ENCODE data around the gene LMBR1. TPM values are rescaled to one million over a fixed set of nuclear protein-coding genes. Genes with fewer than 3 reads are reported as not detected.
"Not testable (repeated sequence)": the region's sequence is repeated elsewhere in the genome, so short reads cannot be mapped to it uniquely, and the experiment has no call there.

LMBR1 gene
- total RNA-seq, 1 donor from 2014 or later: 45.0 TPM

DNA sequence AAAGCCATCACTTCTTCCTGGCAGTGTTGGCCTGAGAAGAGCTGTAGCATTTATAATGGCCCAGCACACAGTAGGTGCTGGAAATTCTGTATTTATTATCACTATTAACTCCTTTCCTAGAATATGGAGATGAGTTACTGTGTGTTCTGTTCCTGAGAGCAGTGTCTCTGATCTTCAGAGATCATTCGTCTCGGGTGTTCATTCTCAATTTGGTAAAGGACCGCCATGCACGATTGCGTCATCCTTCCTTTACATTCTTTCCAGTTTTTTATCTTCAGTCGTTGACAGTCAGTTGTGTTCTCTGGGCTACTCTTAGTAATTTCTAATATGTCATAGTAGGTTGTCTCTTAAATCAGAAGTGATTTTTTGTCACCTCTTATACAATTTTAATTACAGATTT, 233.8 kb downstream of the LMBR1 start:
- DNase-seq (ENCODE audit: low read depth): no peak

DNA sequence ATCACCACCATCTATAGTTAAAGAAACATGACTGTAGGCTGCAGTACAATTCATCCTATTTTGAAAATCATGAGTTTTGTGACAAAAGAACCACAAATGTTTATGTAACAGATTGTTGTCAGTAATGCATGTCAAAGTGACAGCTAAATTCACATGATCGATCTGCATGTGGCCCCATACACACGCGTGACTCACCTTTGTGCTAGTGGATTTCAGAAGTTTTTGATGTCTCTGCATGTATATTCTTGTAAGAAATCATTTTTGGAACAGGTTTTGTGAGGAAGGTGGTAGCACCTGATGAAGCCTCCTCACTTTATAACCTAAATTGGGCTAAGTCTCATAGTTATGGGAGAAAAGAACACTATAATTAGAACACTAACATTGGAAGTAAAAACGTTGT, 235.3 kb downstream of the LMBR1 start:
- no peak for DNase-seq (ENCODE audit: low read depth)

DNA sequence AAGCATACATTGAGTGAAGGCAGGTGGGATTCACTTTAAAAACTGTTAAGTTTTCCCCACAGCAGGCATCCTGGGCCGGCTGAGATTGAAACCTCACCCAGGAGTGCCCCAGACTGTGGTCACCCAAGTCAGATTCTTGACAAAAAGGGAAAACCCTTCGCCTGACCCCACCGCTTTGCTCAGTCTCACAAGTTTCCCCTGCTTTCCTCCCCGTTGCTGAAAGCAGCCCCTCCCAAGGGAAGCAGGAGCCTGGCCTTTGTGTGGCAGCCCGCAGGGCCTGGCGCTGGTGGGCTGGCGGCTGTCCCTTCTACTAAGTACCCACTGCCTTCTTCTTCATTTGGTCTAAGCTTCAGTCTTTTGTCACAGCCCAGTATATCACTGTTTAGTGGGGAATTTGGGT, 236.4 kb downstream of the LMBR1 start:
- no peak for DNase-seq (ENCODE audit: low read depth)

- DNase-seq (ENCODE audit: low read depth): no peak
Measured at GRCh38 chr7:156655983-156656382, 237.0 kb downstream of the LMBR1 start.

GRCh38 chr7:156655251-156655650, 237.7 kb downstream of the LMBR1 start:
- no peak for DNase-seq (ENCODE audit: low read depth)

DNA sequence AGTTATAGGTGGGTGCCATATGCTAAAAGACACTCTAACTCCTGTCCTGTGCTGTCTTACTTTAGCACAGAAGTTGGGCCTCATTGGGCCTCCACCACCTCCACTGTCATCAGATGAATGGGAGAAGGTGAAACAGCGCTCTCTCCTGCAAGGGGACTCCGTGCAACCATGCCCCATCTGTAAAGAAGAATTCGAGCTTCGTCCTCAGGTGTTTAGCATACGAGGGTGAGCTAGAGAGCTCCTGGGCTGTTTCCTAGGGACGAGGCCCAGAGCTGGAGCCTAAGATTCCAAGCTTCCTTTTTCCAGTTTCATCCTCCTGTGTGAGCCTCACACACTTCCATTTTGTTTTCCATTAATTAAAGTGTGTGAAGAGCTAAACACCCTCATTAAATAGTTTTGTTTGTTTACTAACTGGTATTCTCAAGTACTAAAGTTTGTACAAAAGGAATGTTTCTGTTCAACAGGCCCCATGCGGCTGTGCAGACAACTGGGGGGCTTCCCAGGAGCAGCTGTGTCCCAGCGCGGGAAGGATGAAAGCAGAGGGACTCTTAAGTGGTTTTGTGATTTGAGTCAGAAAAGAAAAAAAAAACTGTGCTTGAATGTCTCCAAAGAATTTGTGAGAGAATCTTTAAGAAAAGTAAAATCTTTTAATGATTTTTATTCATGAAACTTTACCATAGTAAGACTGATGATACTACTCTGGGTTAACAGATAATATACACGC, 238.3 kb downstream of the LMBR1 start:
- no peak for DNase-seq (ENCODE audit: low read depth)

DNA sequence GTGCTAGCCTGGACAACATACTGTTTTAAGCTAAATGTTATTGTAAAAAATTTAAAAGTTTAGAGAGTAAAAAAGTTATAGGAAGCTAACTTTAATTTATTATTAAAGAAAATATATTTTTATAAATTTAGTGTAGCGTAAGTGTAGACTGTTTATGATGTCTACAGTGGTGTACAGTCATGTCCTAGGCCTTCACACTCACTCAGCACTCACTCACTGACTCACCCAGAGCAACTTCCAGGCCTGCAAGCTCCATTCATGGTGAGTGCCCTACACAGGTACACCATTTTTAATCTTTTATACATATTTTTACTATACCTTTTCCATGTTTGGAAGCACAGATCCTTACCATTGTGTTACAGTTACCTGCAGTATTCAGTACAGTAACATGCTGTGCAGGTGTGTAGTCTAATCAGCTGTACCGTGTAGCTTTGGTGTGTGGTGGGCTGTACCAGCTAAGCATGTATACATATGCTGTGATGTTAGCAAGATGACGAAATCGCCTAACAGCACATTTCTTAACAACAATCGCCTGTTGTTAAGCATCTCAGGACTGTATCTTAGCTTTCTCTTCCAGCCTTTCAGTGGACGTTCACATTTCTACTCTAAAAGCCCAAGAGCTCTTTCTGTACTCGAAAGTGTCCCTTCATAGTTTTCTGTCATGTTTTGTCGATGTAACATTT, 240.0 kb downstream of the LMBR1 start:
- no peak for DNase-seq (ENCODE audit: low read depth)

DNA sequence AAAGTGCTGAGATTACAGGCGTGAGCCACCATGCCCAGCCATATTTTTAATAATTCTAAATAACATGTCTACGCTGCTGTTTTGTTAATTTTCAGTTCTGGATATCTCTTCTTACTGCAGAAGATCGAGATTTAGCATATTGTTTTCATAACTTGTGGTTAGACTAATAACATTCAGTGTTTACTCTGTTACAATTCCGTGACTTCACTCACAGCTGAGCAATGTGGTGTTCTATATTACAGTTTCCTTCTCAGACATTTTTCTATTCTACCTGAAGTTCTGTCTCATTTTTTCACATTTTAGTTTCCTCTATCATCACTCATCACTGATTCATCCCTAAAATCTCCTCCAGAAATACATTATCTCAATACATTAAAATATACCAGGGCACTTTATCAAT, 241.5 kb downstream of the LMBR1 start:
- DNase-seq (ENCODE audit: low read depth): no peak

DNA sequence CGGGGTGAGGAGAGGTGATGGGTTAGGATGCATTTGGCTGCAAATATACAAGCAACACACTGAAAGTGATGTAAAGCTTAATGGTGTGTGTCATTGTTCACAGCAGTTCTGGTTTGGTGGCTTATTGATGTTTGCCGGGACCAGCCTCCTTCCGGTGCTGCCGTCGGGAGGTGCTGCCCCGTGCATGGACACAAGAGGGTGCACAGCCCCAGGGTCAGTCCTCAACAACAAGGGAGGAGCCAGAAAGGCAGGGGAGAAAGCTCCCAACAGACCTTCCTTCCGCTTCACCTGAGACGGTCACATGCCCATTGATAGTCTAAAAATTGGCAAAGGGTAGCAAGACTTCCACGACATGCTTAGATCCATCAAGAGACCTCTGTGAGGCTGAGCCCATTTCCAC, 242.9 kb downstream of the LMBR1 start:
- DNase-seq (ENCODE audit: low read depth): peak; percentile 41

DNA sequence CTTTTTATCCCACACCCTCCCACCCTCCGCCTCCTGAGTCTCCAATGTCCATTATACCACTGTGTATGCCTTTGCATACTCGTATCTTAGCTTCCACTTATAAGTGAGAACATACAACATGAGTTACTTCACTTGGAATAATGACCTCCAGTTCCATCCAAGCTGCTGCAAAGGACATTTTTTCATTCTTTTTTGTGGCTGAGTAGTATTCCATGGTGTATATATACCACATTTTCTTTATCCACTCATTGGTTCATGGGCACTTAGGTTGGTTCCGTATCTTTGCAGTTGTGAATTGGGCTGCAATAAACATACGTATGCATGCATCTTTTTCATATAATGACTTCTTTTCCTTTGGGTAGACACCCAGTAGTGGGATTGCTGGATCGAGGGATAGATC, 245.7 kb downstream of the LMBR1 start:
- not testable (repeated sequence) for DNase-seq (ENCODE audit: low read depth)

DNA sequence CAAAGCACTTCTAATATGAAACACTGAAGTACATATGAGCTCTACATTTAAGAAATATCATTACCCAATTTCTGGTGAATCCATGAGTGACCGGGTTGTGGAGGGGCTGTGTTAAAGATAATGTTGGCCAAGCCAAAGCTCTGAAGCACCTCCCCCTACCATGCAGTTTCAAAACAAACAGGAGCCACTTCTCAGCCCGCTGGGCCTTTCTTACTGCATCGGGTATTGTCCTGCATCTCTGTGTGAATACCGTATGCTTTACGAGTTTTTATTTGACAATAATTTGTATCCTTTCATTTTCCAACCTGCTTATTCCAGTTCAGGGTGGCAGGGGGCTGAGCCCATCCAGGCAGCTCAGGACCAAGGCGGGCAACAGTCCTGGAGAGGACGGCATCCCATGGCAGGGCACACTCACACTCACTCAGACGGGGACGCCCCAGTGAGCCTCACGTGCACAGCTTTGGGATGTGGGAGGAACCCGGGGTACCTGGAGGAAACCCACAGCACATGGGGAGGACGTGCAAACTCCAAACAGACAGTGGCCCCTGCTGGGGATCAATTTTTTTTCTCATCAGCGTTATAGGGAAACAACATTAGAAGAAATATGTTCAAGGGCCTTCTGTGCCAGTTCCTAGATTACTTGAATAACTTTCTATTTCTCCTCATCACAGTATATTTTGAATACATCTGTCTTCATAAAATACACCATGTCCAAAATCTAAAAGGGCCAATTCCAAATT, 250.5 kb downstream of the LMBR1 start:
- DNase-seq (ENCODE audit: low read depth): no peak

DNA sequence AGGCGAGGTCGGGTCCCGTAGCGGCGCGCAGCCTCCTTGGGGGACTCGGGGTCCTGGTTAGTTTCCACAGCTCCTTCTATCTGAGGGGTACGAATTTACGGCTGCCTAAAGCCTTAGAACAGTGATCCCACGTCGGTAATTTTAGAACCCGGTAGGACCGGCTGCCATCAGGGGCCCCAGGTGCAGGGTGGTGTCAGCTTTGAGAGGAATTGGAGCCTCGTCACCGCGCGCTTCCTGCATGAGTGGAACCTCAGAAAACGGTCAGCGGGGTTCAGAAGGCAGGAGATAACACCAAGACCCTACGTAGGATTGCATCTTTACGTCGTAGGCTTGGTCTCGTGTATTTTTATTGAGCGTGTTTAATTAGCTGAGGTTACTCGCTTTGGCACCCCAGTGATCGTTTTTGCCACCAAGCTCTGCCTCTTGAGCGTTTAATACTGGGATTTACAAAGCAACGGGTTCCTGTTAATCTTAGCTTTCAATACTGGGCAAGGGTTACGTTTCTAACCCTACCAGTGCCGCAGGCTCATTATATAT, 252.0 kb downstream of the LMBR1 start:
- peak; percentile 73 for DNase-seq (ENCODE audit: low read depth)

GRCh38 chr7:156640257-156640948, 252.6 kb downstream of the LMBR1 start, which contains the start of gene RNF32:
RNF32 (plus strand) TSS chr7:156640774; CDS start chr7:156643878, 3,104 bp downstream.
- peak; percentile 96 for DNase-seq (ENCODE audit: low read depth)

DNA sequence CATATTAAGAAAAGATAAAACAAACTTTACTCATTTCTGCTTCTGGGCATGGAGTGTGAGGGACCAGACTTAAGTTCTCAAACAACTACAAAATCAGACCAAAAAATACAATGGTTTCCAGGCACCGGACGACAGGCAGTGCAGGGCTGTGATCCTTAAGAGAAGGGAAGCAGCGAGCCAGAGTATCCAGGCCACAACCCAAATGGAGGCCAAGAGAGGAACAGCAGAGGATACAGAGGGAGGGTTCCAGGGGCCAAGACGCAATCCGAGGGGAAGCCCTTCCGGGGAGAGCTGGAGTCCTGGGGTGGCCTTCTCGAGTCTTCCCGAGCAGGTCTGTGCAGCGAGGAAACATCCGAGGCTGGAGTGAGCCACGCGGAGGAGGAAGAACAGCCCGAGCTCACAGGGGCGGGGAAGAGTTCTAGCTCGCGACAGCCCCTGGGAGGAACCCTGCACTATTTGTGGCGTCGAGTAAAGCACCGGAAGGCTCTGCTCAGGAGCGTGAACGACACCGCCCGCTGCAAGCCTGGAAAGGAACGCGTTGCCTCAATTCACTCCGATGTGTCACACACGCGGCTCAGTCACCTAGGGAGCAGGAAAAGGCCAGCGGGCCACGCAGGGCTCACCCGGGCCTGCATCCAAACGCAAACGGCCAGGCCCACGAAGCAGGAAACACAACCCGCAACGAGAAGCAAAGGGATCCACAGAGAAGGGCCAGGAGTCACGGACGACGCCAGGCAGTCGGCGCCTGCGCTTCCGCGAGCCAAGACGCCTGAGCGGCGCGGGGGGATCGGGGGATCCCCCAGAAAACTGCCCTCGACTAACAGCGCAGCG, 253.3 kb downstream of the LMBR1 start:
- DNase-seq (ENCODE audit: low read depth): no peak

- no peak for DNase-seq (ENCODE audit: low read depth)
Measured at GRCh38 chr7:156638443-156639077, 254.4 kb downstream of the LMBR1 start.

GRCh38 chr7:156637093-156637492, 255.9 kb downstream of the LMBR1 start:
- DNase-seq (ENCODE audit: low read depth): not testable (repeated sequence)

- no peak for DNase-seq (ENCODE audit: low read depth)
Measured at GRCh38 chr7:156635529-156636385, 257.2 kb downstream of the LMBR1 start.

GRCh38 chr7:156634117-156634516, 258.9 kb downstream of the LMBR1 start:
- DNase-seq (ENCODE audit: low read depth): no peak

- DNase-seq (ENCODE audit: low read depth): no peak
Measured at GRCh38 chr7:156629873-156630272, 263.1 kb downstream of the LMBR1 start.

Data from myocyte (in vitro differentiated cells).